Stimulated activated naive CD4-positive, alpha-beta T cell treated with Interleukin-2 at 50 U/mL for 16 hours (primary cell): ENCODE data around the gene OTOA.
"Not testable (repeated sequence)": the region's sequence is repeated elsewhere in the genome, so short reads cannot be mapped to it uniquely, and the experiment has no call there.

Source experiments
- DNase-seq: peaks from one replicate; lab custom pipeline; 2025; lab: John Stamatoyannopoulos, UW

OTOA gene

DNA sequence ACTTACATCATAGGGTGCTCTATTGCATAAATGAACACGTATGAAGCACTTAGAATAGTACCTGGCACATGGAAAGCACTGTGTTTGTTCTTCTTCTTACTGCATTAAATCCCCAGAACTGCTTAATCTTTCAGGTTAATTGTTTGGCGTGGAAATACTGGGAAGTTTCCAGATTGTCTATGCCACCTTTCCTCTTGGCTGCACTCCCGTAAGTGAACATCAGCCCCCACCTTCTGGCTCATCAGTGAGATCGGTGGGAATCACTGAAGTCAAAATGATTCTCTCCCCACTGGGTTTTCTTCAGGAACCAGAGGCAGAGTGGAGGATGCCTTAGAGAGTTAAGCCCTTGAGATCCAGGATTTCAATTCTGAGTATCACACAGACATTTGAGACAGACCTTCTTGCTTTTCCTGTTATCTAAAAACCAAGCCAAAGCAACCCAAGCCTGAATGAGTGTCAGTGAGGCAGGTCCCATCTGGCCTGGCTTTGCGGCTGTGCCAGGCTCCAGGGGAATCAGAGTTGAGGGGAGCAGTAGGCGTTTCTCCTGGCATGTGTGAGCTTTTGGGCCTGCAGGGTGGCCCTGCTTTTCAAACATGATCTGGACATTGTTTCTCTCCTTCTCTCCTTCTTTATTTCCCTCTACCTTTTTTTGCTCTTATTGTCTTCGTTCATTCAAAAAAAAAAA, 59.1 kb downstream of the OTOA start:
- DNase-seq = no peak

DNA sequence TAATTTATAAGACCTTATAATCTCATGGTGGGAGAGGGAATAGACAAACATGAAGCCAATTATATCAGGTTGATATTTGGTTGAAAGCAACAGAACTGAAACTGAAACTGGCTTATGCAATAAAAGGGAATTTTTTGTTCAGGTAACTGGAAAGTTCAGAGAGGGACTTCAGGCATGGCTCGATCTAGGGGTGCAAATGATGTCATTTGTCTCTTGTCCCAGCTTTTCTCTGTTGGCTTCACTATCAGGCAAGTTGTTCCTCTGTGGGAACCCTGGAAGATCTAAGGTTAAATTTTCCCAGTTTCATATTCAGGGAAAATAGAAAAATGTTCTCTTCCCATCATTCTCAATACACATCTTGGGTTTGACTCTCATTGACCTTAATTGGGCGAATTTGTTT, 59.8 kb downstream of the OTOA start:
- no peak for DNase-seq

DNA sequence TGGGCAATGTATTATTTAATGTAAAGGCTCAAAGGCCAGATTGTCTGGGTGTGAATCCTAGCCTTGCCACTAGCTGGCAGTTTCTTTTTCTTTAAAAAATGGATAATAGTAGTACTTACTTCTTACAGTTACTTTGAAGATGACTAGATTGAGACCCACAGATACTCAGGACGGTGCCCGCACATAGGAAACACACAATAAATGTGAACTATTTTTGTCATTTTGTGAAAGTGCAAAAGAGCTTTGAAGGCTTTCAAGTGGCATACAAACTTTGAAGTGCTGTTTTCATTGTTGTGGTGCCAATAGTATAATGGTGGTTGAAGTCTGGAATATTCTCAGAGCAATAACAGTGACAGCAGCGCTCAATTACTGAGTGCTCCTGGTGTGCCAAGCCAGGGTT, 63.6 kb downstream of the OTOA start:
- no peak for DNase-seq

DNA sequence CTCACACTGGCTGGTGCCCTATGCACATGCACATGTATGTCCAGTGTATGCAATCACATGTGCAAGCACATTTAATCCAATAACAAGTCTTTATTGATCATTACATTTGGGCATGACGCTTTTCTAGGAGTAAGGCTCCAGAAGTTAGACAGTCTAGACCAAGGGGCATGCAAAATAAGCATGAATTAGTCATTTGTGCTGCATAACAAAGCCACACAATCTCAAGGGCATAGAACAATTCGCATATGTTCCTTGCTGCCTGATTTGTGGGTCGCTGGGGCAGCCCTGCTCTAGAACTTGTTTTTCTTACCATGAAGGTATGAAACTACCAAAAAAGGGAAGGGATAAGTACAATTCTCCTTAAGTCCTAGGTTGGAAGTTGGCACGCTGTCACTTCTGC, 67.5 kb downstream of the OTOA start:
- not testable (repeated sequence) for DNase-seq

DNA sequence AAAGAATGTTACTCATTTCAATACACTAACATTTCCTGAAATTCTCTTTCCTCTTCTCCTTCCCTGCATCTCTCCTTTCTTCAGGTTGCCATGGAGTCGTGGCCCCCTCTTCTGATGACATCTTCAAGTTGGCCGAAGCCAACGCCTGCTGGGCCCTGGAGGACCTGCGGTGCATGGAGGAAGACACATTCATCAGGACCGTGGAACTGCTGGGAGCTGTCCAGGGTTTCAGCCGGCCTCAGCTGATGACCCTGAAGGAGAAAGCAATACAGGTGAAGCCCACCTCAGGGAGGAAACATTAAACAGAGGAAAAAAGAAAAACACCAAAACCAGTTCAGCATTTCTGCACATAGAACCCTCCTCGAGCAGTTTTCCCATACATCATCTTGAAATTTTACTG, 76.9 kb downstream of the OTOA start:
- DNase-seq = not testable (repeated sequence)

DNA sequence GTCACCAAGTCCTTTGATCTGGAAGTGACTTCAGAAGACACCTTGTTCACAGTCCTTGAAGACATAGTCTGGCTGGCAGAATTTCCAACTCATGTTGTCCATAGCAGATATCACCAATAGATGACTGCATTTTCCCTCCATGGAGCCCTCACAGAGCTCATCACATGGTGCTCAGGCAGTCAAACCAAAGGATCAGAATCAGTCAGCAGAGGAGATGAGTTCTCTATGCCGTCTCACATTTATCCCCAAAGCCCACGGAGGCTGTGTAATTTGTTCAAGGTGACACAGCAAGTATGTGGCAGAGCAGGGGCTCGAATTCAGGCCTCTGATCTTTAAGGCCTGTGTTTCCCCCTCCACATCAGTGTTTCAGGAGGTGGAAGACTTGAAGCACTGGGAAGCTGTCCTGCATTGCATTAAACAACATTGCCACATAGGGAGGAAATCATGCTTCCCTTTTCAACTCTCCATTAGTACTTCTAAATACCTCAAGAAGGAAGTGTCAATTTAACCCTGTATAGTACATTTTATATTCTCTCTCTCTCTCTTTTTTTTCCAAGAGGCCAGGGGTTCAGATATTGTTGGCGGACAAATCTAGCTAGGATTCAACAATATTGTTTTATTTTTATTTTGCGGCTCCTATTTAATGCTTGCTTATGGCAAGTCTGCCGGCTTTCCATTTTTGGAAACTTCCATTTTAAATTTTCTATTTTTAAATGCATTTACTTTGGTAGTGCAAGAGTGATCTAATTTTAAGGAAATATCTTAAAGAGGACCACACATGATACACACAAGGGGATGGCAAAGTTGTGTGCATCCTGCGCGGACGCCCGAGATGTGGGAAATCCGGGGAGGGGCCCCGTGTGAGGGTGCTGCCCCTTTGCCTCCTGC, 92.7 kb downstream of the OTOA start:
- DNase-seq = not testable (repeated sequence)

DNA sequence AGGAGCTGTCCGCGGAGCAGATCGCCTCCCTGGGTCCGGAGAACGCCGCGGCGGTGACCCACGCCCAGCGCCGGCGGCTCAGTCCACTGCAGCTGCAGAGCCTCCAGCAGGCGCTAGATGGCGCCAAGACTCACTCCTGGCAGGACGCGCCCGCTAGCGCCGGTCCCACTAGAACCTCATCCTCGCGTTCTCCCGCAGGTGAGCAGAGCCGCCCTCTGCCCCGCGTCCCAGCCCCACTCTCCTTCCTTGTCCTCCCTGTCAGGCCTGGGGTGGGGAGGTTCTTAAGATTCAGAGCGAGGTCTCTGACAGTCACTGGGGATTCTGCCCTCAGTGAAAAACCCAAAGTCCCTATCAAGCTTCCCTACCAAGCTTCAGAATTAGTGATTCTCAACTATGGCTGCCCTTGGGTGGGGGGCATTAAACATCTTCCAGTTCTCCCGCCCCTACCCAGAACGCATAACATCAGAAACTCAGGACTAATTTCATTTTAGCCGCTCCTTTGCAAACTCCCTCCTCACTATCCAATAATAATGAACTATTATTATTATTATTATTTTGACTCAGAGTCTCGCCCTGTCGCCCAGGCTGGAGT, 93.4 kb downstream of the OTOA start:
- not testable (repeated sequence) for DNase-seq

DNA sequence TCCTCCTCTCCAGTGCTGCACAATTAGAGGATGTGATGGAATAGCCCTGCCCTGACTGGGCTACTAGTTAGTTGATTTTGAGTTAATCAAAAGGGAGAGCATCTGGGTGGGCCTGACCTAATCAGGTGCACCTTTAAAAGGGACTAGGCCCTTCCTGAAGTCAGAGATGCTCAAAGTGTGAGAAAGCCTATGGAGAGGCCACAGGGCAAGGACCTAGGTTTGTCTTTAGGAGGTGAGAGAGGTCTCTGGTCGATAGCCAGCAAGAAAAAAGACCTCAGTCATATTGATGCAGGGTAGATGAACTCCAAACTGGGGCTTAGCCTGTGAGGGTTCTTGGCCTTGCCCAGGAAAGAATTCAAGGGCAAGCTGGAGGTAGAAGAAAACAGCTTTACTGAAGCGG, 104.5 kb downstream of the OTOA start:
- not testable (repeated sequence) for DNase-seq

DNA sequence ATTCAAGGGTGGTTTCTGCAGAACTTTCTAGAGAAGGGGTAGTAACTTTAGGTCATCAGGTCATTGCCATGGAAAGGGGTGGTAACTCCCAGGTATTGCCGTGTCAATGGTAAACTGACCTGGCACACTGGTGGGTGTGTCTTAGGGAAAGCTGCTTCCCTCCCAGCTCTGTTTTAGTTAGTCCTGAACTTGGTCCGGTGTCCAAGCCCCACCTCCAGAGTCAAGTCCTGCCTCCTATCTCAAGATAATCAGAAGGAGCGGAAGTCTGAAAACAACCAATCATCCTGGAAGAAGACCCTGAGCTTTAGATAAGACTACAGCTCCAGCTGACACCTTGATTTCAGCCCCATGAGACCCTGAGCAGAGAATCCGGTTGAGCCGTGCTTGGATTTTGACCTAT, 105.0 kb downstream of the OTOA start:
- DNase-seq = not testable (repeated sequence)

DNA sequence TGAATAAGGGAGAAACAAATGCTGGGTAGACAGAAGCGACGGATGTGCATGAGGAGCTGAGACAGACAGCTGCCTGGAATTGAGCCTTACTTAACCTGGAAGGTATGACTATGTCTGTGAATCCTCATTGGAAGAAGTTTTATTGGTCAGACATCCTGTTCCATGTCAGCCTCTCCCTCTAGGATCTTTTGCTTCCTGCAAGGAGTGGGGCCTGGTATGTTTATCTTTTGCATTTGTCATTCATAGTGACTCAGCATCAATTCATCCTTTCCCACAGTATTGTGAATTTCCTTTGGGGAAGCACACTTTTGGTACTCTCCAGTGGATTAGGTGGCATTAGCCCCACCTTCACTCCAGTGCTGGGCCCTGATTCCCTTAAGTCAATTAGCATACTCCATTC, 105.5 kb downstream of the OTOA start:
- not testable (repeated sequence) for DNase-seq

DNA sequence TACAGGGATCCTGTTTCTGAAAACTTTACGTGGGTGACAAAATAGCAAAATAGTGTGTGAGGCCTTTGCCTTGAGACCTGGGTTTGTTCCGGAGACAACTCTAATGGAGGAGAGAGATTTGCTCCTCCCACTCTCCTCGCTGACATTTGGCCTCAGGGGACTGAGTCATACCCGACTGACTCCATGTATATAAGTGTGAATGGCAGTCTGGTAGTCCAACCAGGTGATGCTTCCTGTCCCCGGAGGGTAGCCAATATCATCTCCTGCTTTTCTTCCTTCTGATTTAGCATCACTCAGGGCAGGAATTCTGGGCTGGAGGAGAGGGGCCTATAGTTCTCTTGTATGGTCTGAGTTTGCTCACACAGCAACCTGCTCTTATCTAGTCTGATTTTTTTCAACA, 106.8 kb downstream of the OTOA start:
- not testable (repeated sequence) for DNase-seq

DNA sequence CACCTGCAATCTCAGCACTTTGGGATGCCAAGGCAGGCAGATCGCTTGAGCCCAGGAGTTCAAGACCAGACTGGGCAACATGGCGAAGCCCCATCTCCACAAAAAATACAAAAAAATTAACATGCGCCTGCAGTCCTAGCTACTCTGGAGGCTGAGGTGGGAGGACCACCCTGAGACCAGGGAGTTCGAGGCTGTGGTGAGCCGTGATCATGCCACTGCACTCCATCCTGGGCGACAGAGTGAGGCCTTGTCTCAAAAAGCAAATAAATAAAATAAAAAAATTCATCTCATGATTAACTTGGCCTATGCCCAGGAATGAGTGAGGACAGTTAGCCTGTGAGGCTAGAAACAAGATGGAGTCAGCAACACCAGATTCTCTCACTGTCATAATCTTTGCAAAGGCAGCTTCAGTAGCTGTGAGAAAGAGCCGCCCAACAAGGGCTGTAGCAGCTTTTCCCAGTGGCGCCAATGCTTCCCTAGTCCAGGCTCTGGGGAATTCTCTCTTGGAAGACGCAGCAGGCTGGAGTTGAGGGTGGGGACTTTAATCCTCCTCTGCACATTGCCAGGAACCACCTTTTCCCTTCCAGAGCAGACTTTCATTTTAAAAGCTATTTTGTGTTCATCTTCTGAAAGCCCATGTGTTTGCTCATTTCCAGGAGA, 108.9 kb downstream of the OTOA start:
- DNase-seq = not testable (repeated sequence)

DNA sequence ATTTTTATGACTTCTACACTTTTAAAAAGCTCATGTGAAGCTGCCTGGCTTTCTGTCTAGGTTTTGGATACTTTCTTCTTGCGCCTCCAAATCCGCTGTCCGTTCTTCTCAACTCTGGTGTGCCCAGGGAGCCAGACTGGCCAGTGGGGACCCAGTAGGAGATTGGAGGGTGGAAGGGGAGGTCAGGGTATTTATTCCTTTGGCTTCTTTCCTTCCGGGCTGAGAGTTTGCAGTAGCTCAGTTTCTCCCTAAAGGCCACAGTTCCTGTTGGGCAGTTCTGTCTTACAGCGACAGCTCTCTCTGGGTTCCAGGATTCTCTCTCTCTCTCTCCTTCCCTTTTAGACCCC, 109.4 kb downstream of the OTOA start:
- not testable (repeated sequence) for DNase-seq

DNA sequence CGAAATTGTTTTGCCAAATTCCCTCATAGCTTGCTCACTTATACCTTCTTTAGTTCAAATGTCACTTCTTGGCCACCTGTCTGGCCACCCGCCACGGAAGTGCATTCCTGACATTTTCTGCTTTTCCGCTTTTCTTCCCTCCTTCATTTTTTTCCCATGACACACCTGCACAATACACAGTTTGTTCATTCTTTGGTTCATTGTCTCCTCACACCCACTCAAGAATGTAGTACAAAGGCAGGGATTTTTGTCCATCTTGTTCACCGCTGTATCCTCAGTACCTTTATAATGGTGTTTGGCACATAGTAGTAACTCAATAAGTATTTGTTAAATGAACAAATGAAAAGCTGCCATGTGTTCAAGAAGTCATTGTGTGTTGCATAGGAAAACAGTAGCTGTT, 116.8 kb downstream of the OTOA start:
- DNase-seq = not testable (repeated sequence)

DNA sequence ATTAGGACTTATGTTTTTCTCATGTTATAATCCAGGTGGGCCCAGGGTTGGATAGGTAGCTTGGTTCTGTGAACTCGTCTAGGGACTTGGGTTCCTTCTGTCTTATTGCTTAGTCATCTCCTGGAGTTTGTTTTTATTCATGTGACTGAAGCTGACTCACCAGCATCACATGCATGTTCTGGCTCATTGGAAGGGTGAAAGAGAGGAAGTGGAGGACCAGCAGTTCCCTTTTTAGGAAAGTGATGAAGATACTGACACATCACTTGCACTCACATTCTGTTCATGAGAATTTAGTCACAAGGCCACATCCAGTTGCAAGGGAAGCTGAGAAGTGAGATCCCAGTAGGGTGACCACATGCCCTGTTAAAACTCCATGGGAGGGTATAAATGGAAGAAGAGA, 126.7 kb downstream of the OTOA start:
- not testable (repeated sequence) for DNase-seq

DNA sequence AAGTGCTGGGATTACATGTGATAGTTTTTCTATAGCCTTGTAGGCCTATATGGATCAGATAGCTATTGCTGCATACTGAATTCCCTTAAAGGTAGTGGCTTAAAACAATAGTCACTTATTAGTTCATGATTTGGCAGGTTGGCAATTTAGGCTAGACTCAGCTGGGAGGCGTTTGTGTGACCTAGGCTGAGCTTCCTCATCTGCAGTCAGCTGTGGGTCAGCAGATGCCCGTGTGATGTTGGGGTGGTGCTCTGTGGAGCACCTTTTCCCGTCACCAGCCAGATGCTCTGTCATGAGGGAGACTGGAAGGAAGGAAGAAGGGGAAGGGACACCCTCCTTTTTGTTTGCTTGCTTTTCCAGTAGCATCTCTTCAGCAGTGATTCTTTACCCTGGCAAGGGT, 129.5 kb downstream of the OTOA start:
- DNase-seq = not testable (repeated sequence)

DNA sequence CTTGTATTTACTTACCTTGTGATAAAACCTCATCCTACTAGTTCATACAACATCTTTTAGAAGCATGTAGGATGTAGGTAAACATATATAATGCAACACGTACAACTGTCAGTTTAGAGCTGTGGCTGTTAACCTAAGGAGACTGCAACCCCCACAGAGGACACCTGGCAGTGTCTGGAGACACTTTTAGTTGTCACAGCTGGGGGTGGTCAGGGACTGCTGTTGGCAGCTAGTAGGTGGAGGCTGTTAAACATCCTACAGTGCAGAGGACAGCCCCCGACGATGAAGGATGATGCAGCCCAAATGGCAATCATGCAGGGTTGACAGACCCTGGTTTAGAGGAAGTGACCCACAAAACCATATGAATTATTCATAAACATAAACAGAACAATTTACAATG, 134.8 kb downstream of the OTOA start:
- DNase-seq = not testable (repeated sequence)

DNA sequence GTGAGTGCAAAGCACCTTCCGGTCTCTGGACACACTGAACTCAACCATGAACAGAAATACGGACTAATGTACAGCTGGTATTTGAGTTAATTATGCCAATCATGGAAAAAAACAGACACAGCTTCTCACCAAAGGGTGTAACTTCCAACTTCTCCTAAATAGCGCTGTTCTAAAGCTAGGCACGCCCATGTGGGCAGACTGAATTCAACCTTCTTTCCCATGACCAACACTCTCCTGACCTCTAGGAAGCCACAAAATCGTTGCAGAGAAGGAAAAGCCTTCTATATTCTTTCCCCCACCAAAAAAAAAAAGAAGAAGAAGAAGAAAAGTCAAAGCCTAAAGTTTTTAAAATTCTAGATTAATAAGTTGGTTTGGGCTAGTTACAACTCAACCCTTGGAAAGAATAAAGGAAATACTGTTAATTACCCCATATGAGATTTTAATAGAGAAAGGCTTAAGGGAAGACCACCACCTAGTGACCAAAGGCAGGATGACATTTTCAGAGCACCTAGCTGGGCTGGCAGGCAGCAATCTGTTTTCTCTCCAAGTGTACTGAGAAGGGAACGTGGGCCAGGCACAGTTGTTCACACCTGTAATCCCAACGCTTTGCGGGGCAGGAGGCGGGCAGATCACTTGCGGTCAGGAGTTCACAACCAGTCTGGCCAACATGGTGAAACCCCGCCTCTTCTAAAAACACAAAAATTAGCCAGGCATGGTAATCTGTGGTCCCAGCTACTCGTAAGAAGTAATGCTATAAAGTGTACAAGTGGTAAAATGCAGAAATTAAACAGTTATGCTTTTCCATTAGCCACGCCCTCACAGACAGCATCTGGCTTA, 138.0 kb downstream of the OTOA start:
- DNase-seq = not testable (repeated sequence)

DNA sequence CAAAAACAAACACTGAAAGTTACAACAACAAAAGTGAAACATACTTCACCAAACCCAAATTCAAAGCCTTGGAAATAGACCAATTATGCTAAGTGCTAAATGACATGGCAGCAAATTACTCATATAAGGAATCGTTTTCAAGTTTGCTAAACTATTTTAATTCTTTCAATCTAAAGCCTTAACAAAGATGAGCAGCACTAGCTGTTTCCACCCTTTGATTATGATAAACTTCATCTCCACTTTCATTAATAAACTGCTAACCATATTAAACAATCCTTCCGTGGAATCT, 138.6 kb downstream of the OTOA start:
- not testable (repeated sequence) for DNase-seq
